GM19438 (cell line): ENCODE data around the gene SCARB1.

Experiments used
- ATAC-seq: cut with Tn5 transposase; IDR thresholded peaks from one replicate; pipeline ENCODE4 v1.9.1; 2021; ENCODE audit warnings: low read depth; ENCODE audit not compliant: unreplicated experiment

Gene SCARB1

GRCh38 chr12:124765581-124766489, 97.8 kb downstream of the SCARB1 start:
- ATAC-seq, result no peak

- ATAC-seq, result no peak
Measured at GRCh38 chr12:124764870-124765580, 98.6 kb downstream of the SCARB1 start.

GRCh38 chr12:124764451-124764850, 99.2 kb downstream of the SCARB1 start:
- ATAC-seq, result no peak

GRCh38 chr12:124763594-124763979, 100.1 kb downstream of the SCARB1 start:
- no peak for ATAC-seq

- ATAC-seq, result no peak
Measured at GRCh38 chr12:124762791-124763593, 100.7 kb downstream of the SCARB1 start.

- no peak for ATAC-seq
Measured at GRCh38 chr12:124762384-124762783, 101.3 kb downstream of the SCARB1 start.

GRCh38 chr12:124761871-124762270, 101.8 kb downstream of the SCARB1 start:
- ATAC-seq, result no peak

GRCh38 chr12:124761056-124761455, 102.6 kb downstream of the SCARB1 start:
- no peak for ATAC-seq

GRCh38 chr12:124760560-124760959, 103.1 kb downstream of the SCARB1 start:
- ATAC-seq, result no peak

- ATAC-seq, result no peak
Measured at GRCh38 chr12:124759841-124760503, 103.7 kb downstream of the SCARB1 start.

GRCh38 chr12:124758266-124759220, 105.1 kb downstream of the SCARB1 start:
- no peak for ATAC-seq

GRCh38 chr12:124757329-124757728, 106.3 kb downstream of the SCARB1 start:
- ATAC-seq, result no peak

- ATAC-seq, result no peak
Measured at GRCh38 chr12:124756760-124757159, 106.9 kb downstream of the SCARB1 start.

GRCh38 chr12:124756166-124756565, 107.5 kb downstream of the SCARB1 start:
- no peak for ATAC-seq

GRCh38 chr12:124755801-124756148, 107.9 kb downstream of the SCARB1 start:
- no peak for ATAC-seq

- peak; percentile 74 for ATAC-seq
Measured at GRCh38 chr12:124754949-124755800, 108.5 kb downstream of the SCARB1 start.

- ATAC-seq, result no peak
Measured at GRCh38 chr12:124754491-124754890, 109.2 kb downstream of the SCARB1 start.

- ATAC-seq, result no peak
Measured at GRCh38 chr12:124753993-124754392, 109.7 kb downstream of the SCARB1 start.

- no peak for ATAC-seq
Measured at GRCh38 chr12:124753228-124753591, 110.5 kb downstream of the SCARB1 start.
